ENCODE data around the gene COL5A1.

COL5A1 gene

GRCh38 chr9:134750450-134751155 lies 109.0 kb downstream of the COL5A1 start:
- DNase-seq = no peak

GRCh38 chr9:134751622-134752021 lies 110.0 kb downstream of the COL5A1 start:
- DNase-seq = no peak

GRCh38 chr9:134752471-134753168 lies 111.0 kb downstream of the COL5A1 start:
- DNase-seq = no peak

- DNase-seq = no peak
These were observed 111.6 kb downstream of the COL5A1 start for GRCh38 chr9:134753191-134753590.

- DNase-seq = no peak
These were observed 113.8 kb downstream of the COL5A1 start for GRCh38 chr9:134755221-134755907.

- DNase-seq = no peak
These were observed 114.5 kb downstream of the COL5A1 start for GRCh38 chr9:134756098-134756497.

- DNase-seq = peak; percentile 21
These were observed 115.8 kb downstream of the COL5A1 start for GRCh38 chr9:134757216-134757975.

- peak; percentile 36 for DNase-seq
These were observed 117.5 kb downstream of the COL5A1 start for GRCh38 chr9:134758949-134759607.

GRCh38 chr9:134759913-134760312 lies 118.3 kb downstream of the COL5A1 start:
- no peak for DNase-seq

- no peak for DNase-seq
These were observed 119.3 kb downstream of the COL5A1 start for GRCh38 chr9:134760750-134761420.

- peak; percentile 45 for DNase-seq
These were observed 123.1 kb downstream of the COL5A1 start for GRCh38 chr9:134764473-134765269.

- DNase-seq = no peak
These were observed 124.2 kb downstream of the COL5A1 start for GRCh38 chr9:134765785-134766184.

GRCh38 chr9:134766587-134766986 lies 125.0 kb downstream of the COL5A1 start:
- DNase-seq = no peak

GRCh38 chr9:134768332-134768708 lies 126.7 kb downstream of the COL5A1 start:
- DNase-seq = no peak

- no peak for DNase-seq
These were observed 127.2 kb downstream of the COL5A1 start for GRCh38 chr9:134768709-134769351.

- DNase-seq = no peak
These were observed 129.7 kb downstream of the COL5A1 start for GRCh38 chr9:134770972-134771971.

- no peak for DNase-seq
These were observed 130.7 kb downstream of the COL5A1 start for GRCh38 chr9:134772331-134772730.

GRCh38 chr9:134773842-134774241 lies 132.2 kb downstream of the COL5A1 start:
- no peak for DNase-seq

- no peak for DNase-seq
These were observed 132.8 kb downstream of the COL5A1 start for GRCh38 chr9:134774410-134774809.
